ENCODE results near the gene RNF150.

Gene RNF150

DNA sequence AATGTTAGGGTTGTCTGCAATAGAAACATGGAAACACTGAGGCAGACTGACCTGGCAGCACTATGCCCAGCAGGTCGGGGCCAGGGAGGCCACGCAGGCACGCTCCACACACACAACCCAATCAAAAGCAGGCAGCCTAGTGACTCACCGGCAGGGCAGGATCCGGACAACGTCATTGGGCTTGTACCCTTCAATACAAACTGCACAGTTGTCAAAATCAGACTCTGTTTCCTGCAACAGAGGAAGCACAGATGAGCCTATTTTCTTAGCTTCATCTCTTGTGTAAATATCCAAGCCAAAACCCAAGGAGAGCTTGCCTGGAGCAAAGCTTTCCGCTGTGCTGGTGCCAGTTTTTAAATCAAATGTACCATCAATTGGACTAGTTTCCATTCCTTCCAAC is 185.8 kb downstream of the RNF150 start:
- TF ChIP-seq OSR1 (CRISPR knock-in tag; IDR thresholded peaks at IDR 0.05): no peak
- no peak for TF ChIP-seq ZNF70 (CRISPR knock-in tag; IDR thresholded peaks at IDR 0.05)
- ATAC-seq: peak; percentile 86

DNA sequence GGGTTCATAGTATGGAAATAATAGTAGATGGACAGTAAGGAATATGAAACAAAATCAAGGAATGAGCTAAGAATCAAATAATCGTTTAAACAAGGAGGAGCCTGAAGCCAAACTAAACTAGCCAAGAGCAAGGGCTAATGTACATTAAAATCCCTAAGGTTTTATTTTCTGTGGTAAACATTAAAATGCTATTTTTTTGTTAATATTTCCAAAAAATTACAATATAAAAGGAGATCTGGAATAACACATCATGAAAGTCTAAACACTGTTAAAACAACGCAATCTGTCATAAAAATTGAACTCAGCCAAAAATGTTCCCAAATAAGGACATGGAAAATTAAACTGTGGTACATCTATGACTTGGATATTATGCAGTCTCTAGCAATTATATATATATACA is 188.2 kb downstream of the RNF150 start:
- TF ChIP-seq ZNF8 (CRISPR knock-in tag; IDR thresholded peaks at IDR 0.05) (peak; percentile 84), OSR1 (CRISPR knock-in tag; IDR thresholded peaks at IDR 0.05) (no peak)
- no peak for ATAC-seq

DNA sequence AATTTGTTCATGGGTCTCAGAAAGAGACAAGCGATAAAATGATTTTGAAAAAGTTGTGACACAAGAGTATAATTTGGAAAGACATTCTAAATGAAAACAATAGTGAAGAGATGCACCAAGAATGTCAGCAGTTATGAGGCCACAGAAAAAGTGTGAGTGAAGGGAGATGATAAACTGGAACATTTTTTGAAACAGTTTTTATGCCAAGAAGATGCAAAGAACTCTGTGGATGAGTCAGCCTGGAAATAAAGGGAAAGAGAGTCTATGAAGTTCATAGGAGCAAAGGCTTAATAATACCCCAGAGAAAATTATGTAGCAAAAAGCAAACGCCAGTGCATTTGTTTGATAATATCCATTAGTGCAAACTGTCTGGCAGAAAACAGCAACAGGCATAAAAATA is 188.7 kb downstream of the RNF150 start:
- ATAC-seq: peak; percentile 57
- TF ChIP-seq TCF4 (CRISPR knock-in tag; IDR thresholded peaks at IDR 0.05; ENCODE audit: borderline replicate concordance) (no peak), BACH2 (CRISPR knock-in tag; IDR thresholded peaks at IDR 0.05; ENCODE audit: borderline replicate concordance) (no peak), ISL1 (CRISPR knock-in tag; IDR thresholded peaks at IDR 0.05) (peak; percentile 58), CSDC2 (CRISPR knock-in tag; IDR thresholded peaks at IDR 0.05) (no peak)

DNA sequence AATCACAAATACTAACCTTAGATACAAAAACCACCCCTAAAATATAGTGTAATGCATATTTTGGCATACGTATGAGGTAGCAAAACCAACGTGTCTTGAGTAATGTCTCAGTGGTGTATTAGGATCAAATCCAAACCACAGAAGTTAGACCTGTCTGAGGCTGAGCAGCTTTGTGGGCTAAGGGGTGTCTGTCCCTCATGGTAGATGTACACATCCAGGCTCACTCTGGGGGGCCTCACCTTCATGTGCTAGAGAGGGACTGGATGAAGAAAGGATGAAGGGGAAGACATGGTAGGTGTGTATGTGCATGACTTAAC is 189.1 kb downstream of the RNF150 start:
- peak; percentile 61 for ATAC-seq
- TF ChIP-seq ZNF565 (CRISPR knock-in tag; conservative IDR thresholded peaks at IDR 0.05; ENCODE audit: low read depth) (no peak), BACH2 (CRISPR knock-in tag; IDR thresholded peaks at IDR 0.05; ENCODE audit: borderline replicate concordance) (no peak), ISL1 (CRISPR knock-in tag; IDR thresholded peaks at IDR 0.05) (no peak), ESRRG (CRISPR knock-in tag; IDR thresholded peaks at IDR 0.05) (no peak), CSDC2 (CRISPR knock-in tag; IDR thresholded peaks at IDR 0.05) (no peak), ZFP30 (CRISPR knock-in tag; IDR thresholded peaks at IDR 0.05) (no peak), SNAI2 (CRISPR knock-in tag; IDR thresholded peaks at IDR 0.05) (no peak), RARB (CRISPR knock-in tag; IDR thresholded peaks at IDR 0.05) (no peak), ZC3H10 (CRISPR knock-in tag; IDR thresholded peaks at IDR 0.05) (no peak), ARNTL (CRISPR knock-in tag; IDR thresholded peaks at IDR 0.05; ENCODE audit: borderline replicate concordance, low read depth) (no peak), OSR1 (CRISPR knock-in tag; IDR thresholded peaks at IDR 0.05) (no peak), TOX (CRISPR knock-in tag; IDR thresholded peaks at IDR 0.05; ENCODE audit: borderline replicate concordance) (no peak), GLIS3 (CRISPR knock-in tag; IDR thresholded peaks at IDR 0.05) (no peak)
- TF ChIP-seq, protein P1, sequence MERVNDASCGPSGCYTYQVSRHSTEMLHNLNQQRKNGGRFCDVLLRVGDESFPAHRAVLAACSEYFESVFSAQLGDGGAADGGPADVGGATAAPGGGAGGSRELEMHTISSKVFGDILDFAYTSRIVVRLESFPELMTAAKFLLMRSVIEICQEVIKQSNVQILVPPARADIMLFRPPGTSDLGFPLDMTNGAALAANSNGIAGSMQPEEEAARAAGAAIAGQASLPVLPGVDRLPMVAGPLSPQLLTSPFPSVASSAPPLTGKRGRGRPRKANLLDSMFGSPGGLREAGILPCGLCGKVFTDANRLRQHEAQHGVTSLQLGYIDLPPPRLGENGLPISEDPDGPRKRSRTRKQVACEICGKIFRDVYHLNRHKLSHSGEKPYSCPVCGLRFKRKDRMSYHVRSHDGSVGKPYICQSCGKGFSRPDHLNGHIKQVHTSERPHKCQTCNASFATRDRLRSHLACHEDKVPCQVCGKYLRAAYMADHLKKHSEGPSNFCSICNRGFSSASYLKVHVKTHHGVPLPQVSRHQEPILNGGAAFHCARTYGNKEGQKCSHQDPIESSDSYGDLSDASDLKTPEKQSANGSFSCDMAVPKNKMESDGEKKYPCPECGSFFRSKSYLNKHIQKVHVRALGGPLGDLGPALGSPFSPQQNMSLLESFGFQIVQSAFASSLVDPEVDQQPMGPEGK (CRISPR knock-in tag; IDR thresholded peaks at IDR 0.05; ENCODE audit: borderline replicate concordance): no peak
- TF ChIP-seq, protein P2, sequence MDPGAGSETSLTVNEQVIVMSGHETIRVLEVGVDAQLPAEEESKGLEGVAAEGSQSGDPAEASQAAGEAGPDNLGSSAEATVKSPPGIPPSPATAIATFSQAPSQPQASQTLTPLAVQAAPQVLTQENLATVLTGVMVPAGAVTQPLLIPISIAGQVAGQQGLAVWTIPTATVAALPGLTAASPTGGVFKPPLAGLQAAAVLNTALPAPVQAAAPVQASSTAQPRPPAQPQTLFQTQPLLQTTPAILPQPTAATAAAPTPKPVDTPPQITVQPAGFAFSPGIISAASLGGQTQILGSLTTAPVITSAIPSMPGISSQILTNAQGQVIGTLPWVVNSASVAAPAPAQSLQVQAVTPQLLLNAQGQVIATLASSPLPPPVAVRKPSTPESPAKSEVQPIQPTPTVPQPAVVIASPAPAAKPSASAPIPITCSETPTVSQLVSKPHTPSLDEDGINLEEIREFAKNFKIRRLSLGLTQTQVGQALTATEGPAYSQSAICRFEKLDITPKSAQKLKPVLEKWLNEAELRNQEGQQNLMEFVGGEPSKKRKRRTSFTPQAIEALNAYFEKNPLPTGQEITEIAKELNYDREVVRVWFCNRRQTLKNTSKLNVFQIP (CRISPR knock-in tag; IDR thresholded peaks at IDR 0.05; ENCODE audit: borderline replicate concordance, low read depth): no peak
- TF ChIP-seq, protein P3, sequence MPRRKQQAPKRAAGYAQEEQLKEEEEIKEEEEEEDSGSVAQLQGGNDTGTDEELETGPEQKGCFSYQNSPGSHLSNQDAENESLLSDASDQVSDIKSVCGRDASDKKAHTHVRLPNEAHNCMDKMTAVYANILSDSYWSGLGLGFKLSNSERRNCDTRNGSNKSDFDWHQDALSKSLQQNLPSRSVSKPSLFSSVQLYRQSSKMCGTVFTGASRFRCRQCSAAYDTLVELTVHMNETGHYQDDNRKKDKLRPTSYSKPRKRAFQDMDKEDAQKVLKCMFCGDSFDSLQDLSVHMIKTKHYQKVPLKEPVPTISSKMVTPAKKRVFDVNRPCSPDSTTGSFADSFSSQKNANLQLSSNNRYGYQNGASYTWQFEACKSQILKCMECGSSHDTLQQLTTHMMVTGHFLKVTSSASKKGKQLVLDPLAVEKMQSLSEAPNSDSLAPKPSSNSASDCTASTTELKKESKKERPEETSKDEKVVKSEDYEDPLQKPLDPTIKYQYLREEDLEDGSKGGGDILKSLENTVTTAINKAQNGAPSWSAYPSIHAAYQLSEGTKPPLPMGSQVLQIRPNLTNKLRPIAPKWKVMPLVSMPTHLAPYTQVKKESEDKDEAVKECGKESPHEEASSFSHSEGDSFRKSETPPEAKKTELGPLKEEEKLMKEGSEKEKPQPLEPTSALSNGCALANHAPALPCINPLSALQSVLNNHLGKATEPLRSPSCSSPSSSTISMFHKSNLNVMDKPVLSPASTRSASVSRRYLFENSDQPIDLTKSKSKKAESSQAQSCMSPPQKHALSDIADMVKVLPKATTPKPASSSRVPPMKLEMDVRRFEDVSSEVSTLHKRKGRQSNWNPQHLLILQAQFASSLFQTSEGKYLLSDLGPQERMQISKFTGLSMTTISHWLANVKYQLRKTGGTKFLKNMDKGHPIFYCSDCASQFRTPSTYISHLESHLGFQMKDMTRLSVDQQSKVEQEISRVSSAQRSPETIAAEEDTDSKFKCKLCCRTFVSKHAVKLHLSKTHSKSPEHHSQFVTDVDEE (CRISPR knock-in tag; IDR thresholded peaks at IDR 0.05): no peak
- TF ChIP-seq, protein P4, sequence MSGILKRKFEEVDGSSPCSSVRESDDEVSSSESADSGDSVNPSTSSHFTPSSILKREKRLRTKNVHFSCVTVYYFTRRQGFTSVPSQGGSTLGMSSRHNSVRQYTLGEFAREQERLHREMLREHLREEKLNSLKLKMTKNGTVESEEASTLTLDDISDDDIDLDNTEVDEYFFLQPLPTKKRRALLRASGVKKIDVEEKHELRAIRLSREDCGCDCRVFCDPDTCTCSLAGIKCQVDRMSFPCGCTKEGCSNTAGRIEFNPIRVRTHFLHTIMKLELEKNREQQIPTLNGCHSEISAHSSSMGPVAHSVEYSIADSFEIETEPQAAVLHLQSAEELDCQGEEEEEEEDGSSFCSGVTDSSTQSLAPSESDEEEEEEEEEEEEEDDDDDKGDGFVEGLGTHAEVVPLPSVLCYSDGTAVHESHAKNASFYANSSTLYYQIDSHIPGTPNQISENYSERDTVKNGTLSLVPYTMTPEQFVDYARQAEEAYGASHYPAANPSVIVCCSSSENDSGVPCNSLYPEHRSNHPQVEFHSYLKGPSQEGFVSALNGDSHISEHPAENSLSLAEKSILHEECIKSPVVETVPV (CRISPR knock-in tag; IDR thresholded peaks at IDR 0.05): no peak

Measured in SK-N-SH treated with all-trans-retinoic acid at 6 μM for 48 hours (cell line).